ENCODE measurements around the gene LHX3.

LHX3 gene

DNA sequence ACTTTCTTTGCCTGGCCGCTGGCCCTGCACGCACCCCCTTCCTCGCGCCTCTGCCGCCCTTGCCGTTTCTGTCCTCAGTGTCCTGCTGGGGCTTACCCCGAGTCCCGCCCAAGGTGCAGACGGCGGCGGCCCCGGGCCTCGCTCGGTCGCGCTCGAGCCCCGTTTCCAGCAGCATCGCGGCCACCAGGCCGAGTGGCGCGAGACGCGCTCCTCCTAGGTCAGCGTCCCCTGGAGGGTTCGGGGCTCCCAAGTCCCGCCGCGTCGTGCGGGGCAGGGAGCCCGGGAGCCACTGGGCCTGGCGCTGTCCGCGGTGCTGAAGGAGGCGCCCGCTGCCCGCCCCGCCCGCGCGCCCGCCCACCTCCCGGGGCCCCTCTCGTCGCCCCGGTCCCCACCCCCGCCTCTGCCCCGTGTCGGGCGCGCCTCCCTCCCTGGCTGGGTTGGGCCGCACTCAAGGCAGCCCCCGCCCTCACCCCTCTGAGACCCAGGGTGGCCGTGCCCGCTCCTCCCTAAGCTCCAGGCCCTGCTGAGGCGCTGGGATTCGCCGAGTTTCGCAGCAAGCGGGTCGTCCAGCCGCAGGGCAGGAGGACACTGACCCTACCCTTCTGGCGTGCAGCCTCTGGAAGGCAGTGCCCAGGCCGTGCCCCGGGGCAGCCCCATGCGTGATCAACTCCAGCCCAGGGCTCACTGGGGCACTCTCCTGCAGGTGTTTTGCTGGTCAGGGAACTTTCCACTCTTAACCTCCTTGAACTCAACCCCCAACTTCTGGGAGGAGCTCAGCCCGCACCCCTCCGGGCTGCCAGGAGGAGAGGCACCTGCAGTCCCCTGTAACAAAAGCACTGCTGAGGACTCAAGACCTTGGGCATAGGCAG is at the start of gene LHX3:
LHX3 (minus strand) TSS at position 291 of the 869 bp plus-strand sequence; CDS start at position 175, 116 bp downstream.
- Mint-ChIP-seq H3K9me3 (no peaks in the 10 kb centered on the region), H3K4me3 (no peak within 1 kb of the TSS), H3K36me3 (peaks cover 10% of the 10 kb centered on the region), H3K27ac (no peak within 1 kb of the TSS), H3K27me3 (peaks cover 18% of the 10 kb centered on the region), H3K4me1 (no peaks in the 10 kb centered on the region)

DNA sequence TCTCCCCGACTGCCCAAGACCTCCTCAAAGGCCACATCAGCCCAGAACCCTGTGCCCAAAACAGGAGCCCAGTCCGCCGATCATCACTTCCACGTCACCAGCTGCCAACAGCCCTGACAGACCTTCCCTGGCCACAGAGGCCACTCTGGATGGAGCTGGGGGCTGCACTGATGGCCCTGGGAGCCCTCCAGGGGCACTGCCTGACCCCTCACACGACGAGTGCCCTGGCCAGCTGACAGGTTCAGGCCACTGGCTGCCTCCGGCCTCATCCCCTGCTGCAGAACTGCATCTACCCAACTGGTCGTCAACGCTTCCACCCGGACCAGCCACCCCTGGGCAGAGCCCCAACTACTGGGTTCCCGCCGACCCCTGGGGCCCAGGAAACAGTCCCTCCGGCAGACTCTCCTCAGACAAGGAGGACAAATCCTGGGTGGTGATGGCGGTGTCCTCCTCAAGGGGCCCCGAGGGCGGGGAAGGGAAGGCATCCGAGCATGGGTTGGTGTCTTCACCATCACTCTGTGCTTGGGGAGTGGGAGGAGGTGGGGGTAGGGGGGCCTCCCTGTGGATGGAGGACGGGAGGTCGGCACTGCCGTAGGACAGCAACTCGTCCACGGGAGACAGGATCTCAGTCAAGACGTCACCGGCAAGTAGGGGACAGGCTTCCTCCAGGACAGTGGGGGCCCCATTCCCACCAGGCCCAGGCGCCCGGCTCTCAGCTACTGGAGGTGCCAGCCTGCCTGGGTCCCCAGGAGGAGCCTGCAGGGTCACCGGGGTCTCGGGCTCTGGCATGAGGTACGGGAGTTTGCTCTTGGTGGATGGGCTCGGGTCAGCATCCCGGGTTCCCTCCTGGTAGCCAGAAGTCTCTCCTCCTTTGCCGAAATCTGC is 48.6 kb upstream of the LHX3 start:
- Mint-ChIP-seq H3K4me1 (no peaks in the 10 kb centered on the region), H3K4me3 (no peak overlapping the region), H3K27me3 (no peaks in the 10 kb centered on the region), H3K27ac (peak overlapping the region; percentile 51), H3K9me3 (no peaks in the 10 kb centered on the region), H3K36me3 (no peaks in the 10 kb centered on the region)

DNA sequence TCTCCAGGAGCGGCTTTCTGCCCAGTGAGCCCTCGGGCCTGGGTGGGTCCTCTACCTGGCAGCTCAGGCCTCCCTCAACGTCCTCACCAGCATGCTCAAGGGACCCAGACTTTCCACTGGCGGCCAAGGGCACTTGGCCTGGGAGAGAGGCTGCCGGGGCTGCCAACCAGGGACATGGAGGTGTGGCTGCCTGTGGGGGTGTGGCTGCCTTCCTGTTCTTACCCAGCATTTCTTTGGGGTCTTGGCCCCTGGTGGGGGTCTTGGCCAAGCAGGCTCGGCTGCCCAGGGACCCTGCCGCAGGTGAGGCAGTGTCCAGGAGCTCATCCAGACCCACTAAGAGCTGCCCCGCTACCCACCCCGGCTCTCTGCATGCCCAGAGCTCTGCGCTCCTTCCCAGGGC is 47.9 kb upstream of the LHX3 start:
- no peaks in the 10 kb centered on the region for H3K4me1 Mint-ChIP-seq
- H3K27ac Mint-ChIP-seq: peak overlapping the region; percentile 51
- no peaks in the 10 kb centered on the region for H3K36me3 Mint-ChIP-seq
- no peak overlapping the region for H3K4me3 Mint-ChIP-seq
- no peaks in the 10 kb centered on the region for H3K27me3 Mint-ChIP-seq
- H3K9me3 Mint-ChIP-seq: no peaks in the 10 kb centered on the region

DNA sequence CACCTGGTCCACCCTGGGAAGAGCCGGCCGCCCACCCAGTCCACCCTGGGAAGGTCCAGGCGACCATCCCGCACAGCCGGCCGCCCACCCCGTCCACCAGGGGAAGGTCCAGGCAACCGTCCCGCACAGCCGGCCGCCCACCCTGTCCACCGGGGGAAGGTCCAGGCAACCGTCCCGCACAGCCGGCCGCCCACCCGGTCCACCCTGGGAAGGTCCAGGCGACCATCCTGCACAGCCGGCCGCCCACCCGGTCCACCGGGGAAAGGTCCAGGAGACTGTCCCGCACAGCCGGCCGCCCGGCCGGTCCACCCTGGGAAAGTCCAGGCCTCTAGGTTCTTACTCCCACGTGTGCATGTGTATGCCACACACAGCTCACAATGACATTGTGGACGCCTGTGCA is 47.4 kb upstream of the LHX3 start:
- Mint-ChIP-seq H3K27me3 (no peaks in the 10 kb centered on the region), H3K36me3 (no peaks in the 10 kb centered on the region), H3K9me3 (no peaks in the 10 kb centered on the region), H3K4me1 (no peaks in the 10 kb centered on the region), H3K27ac (no peak overlapping the region), H3K4me3 (no peak overlapping the region)

DNA sequence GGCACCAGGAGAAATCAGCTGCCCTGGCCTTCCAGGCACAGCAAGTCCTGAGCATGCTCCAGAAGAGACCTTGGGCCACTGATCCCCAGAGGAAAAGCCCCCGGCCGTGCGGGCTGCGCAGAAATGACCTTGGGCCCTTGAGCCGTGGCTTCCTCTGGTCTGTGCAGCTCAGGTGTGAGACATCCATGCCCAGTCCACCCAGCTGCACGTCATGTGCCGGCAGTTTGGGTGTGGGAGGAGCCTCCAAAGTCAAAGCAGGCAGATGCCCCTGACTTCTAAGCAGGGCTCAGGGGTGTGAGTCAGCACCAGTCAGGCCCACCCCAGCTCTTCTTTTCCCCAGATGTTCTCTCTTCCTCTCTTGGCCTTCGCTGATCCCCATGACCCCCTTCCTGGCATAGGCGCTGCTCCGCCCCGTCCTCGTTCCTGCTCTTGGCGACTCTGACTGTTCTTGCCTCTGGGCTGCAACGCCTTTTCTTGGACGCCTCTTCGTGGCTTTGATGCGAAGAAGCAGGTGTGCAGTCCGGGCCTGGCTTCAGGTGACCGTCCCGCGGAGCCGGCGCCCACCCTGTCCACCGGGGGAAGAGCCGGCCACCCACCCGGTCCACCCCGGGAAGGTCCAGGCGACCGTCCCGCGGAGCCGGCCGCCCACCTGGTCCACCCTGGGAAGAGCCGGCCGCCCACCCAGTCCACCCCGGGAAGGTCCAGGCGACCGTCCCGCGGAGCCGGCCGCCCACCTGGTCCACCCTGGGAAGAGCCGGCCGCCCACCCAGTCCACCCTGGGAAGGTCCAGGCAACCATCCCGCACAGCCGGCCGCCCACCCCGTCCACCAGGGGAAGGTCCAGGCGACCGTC is 46.6 kb upstream of the LHX3 start:
- Mint-ChIP-seq H3K9me3 (no peaks in the 10 kb centered on the region), H3K27ac (no peak overlapping the region), H3K4me1 (no peaks in the 10 kb centered on the region), H3K27me3 (no peaks in the 10 kb centered on the region), H3K36me3 (no peaks in the 10 kb centered on the region), H3K4me3 (no peak overlapping the region)

DNA sequence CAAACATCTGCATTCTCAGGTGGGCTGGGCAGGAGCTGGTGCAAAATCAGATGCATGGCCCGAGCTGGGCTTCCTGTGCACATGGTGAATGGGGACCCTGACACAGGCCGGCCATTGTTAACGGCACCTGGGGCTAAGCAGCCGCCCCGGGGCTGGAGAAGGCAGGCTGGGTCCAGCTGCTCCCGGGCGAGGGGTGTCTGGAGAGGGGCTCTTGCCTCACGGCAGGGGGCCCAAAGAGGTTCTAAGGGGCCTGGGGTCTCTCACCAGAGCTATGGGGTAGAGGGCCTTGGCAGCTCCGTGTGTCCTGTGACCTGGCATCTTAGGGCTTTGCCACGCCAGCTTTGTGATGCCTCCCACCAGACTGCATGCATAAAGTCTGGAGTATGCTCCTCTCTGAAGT is 45.7 kb upstream of the LHX3 start:
- Mint-ChIP-seq H3K4me3 (no peak overlapping the region), H3K36me3 (no peaks in the 10 kb centered on the region), H3K27me3 (no peaks in the 10 kb centered on the region), H3K9me3 (no peaks in the 10 kb centered on the region), H3K4me1 (no peaks in the 10 kb centered on the region), H3K27ac (no peak overlapping the region)

DNA sequence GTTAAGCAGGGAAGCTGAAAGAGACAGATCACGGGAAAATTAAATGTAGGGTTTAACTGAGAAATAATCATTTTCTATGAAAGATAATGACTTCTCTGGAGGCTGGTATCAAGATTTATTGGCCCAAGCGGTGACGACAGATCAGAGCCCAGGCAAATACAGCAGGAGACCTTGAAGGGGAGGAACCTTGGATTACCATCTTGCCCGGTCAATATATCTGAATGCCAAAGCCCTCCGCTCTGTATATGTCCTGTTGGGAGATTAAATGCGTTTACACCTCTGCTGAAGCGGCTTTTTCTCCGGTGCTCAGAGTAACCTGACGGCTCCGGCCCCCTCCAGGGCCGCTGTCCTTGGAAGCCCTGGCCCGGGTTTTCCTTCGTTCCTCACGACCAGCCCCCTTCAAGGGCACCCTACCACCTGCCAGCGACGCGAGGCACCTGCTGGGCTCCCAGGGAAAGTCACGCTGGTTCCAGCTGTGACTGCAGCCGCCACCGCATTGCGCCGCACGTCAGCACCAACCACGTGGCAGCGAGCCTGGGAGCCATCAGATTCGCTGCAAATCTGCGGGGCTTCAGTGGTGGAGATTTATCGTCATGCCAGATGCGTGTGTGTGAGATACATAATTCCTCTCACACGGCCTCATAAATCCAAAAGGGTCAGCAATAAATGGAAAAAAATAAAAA is 45.1 kb upstream of the LHX3 start:
- H3K4me3 Mint-ChIP-seq: no peak overlapping the region
- H3K27me3 Mint-ChIP-seq: no peaks in the 10 kb centered on the region
- H3K36me3 Mint-ChIP-seq: peaks cover under 1% of the 10 kb centered on the region
- H3K4me1 Mint-ChIP-seq: peaks cover 1% of the 10 kb centered on the region
- H3K27ac Mint-ChIP-seq: peak overlapping the region; percentile 17
- H3K9me3 Mint-ChIP-seq: no peaks in the 10 kb centered on the region

DNA sequence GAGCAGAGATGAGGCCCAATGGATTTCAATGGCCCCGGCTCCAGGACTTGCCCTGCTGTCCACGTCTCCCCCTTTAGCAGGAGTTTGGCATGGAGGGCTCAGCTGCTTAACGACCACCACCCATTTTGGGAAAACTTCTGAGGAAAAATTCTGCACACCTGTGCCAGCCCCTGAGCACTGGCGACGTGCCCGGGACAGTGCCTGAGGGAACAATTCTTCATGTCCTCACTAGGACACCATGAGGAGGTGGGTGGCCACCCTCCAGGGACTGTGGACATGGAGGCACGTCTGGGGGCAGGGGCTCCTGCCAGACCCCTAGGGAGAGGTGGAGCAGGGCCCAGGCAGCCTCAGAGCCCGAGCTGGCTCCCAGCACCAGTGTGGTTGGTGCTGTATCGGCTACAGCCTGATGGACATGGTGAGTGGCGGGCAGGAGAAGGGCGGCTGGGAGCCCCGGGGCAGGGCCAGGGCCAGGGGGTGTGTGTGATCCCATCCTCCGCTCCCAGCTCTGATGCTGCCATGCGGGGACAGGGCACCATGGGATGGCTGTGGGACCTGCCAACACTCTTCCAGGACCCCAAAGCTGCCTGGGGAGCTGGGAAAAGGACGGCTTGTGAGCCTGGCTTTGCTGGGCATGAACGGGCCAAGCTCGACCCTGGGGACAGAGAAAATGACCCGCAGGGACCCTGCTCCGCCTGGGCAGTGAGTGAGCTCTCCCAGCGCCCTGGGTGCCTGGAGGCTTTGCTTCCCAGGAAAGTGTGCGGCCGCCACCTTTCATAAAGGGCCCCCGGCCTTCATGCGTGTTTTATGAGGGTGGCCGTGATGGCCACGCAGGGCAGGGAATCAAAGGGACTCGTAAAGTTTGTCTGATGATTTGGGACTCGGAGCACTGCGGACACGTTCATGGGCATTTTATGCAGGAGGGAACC is 44.3 kb upstream of the LHX3 start:
- peaks cover 3% of the 10 kb centered on the region for H3K36me3 Mint-ChIP-seq
- no peak overlapping the region for H3K4me3 Mint-ChIP-seq
- peak overlapping the region; percentile 55 for H3K27ac Mint-ChIP-seq
- H3K4me1 Mint-ChIP-seq: peaks cover 9% of the 10 kb centered on the region
- no peaks in the 10 kb centered on the region for H3K27me3 Mint-ChIP-seq
- H3K9me3 Mint-ChIP-seq: no peaks in the 10 kb centered on the region

DNA sequence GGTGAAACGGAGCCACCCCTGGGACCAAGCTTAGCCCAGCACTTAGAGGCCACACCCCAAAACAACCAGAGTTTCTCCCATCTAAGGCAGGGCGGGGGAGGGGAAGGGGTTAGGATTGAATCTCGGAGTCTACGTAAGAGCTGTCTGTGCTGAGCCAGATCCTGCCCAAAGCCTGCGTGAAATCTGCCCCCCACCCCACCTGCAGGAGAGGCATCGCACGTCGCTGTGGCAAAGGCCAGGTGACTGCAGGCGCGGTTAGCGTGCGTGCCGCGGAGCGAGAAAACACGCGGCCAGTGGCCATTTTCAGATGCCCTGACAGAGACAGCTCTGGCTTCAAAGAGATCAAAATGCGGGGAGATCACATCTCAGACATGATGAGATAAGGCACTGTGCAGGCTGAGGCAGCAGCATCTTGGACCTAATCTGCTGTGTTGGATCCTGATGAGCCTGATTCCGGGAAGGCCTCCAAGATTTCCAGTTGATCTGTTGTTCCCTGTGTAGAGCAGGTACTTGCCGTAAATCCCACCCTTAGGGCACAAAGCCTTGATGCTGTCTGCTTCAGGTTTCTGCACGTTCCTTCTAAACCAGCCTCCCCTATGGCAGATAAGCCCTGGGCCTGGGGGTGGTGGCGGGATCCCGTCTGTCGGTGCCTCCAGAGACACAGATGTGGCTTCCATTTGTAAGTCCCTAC is 43.2 kb upstream of the LHX3 start:
- Mint-ChIP-seq H3K36me3 (peaks cover 3% of the 10 kb centered on the region), H3K9me3 (no peaks in the 10 kb centered on the region), H3K27ac (no peak overlapping the region)

DNA sequence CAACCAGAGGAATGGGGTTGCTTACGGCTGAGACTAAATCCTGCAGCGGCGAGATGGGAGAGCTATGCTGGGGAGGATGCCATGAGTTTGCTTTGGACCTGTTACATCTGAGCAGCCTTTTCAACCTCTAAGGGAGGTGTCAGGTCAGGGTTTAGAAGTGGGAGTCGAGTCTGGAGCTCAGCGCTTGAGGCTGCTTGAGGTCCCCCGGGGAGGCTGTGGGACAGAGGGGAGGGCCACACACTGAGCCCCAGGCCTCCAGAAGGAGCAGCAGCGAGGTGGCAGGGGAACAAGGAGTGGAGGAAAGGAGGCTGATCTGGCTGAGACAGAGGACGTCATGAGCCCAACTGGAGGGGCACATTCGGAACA is 42.6 kb upstream of the LHX3 start:
- H3K9me3 Mint-ChIP-seq: no peaks in the 10 kb centered on the region
- peaks cover 3% of the 10 kb centered on the region for H3K36me3 Mint-ChIP-seq
- no peaks in the 10 kb centered on the region for H3K27me3 Mint-ChIP-seq
- no peak overlapping the region for H3K4me3 Mint-ChIP-seq
- H3K27ac Mint-ChIP-seq: no peak overlapping the region
- peaks cover 26% of the 10 kb centered on the region for H3K4me1 Mint-ChIP-seq

More for the DNA sequence above, 43.2 kb upstream of the LHX3 start:
- Mint-ChIP-seq H3K4me1 (peaks cover 21% of the 10 kb centered on the region), H3K4me3 (no peak overlapping the region), H3K27me3 (no peaks in the 10 kb centered on the region)

DNA sequence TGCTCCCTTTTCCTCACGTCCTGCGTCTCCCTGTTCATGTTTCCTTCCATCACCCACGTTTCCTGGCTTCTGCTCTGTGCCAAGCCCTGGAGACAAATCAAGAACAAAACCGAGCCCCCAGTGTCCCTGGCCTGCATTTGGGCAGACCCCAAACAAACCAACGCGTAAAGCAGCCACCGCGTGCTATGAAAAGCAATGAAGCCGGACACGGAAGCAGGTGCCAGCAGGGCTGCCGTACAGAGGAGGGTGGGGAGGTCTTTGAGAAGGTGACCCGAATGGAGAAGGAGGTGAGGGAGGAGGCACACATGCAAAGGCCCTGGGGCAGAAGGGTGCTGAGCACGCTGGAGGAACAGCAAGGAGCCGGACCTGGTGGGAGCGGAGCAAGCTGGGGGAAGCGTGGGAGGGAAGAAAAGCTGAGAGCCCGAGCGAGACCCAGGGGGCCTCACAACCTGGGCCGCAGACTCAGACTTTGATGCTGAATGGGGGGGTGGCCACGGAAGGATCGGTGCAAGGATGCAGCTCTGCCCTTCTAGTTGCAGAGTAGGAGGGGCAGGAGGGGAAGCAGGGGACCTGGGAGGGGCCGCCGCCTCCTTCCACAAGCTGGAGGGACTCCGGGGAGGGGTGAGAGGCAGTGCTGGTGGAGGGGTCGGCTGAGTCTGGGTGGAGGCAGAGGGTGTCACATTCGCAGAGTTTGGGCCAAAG is 42.1 kb upstream of the LHX3 start:
- Mint-ChIP-seq H3K36me3 (peaks cover 3% of the 10 kb centered on the region), H3K4me3 (no peak overlapping the region), H3K27me3 (no peaks in the 10 kb centered on the region), H3K27ac (no peak overlapping the region), H3K9me3 (no peaks in the 10 kb centered on the region), H3K4me1 (peaks cover 31% of the 10 kb centered on the region)

DNA sequence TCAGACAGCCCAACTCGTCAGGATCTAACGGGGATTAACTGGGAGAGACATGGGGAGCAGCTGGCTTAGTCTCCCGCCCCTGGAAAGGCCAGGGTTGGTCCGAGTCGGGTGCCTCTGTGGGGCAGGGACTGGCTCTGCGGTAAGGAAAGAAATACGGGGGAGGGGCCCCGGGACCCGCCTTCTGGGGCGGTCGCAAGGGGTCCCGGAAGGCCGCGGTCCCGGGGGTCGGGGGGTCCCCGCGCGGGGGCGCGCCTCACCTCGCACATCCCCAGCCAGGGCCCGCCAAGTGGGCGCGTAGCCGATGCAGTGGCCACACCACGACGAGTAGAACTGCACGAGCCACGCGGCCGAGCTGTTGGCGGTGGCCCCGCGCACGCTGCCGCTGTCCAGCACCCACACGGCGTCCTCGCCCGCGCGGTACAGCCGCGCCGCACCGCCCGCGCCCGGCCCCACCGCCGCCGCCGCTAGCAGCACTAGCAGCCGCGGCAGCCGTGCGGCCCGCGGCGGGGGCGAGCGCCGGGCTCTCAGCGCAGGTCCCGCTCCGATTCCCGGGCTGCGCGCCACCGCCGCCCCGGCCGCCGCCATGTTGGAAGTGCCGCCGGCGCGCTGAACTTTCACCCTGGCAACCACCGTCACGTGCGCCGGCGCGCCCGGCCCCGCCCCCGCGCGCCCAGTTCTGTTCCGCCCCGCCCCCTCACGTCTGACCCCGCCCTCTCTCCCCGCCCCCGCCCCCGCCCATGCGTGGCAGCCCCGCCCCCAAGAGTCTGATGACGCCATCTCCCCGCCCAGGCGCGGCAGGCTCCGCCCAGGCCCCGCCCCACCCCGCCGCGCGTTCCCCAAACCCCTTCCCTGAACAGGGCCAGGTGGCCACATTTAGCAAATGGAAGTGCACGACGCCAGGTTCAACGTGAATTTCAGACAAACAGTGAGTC is 40.6 kb upstream of the LHX3 start, which contains the start of gene QSOX2:
QSOX2 (minus strand) TSS at position 594 of the 932 bp plus-strand sequence; CDS start at position 585, 9 bp downstream.
- Mint-ChIP-seq H3K36me3 (peaks cover 3% of the 10 kb centered on the region), H3K9me3 (no peaks in the 10 kb centered on the region), H3K27me3 (no peaks in the 10 kb centered on the region), H3K4me3 (peak within 1 kb of the TSS; percentile 99), H3K4me1 (peaks cover 41% of the 10 kb centered on the region), H3K27ac (peak within 1 kb of the TSS; percentile 98)

Data from activated naive CD4-positive, alpha-beta T cell treated with anti-CD3 and anti-CD28 coated beads, Interleukin-2, amount 50 U/mL, for 24 hours (primary cell).